WTC11 (cell line): ENCODE measurements around the gene FKBP5. TPM values are rescaled to one million over a fixed set of nuclear protein-coding genes. Genes with fewer than 3 reads are reported as not detected.

ENCODE experiments used
- ATAC-seq: fragments of 200-7000 bp; cut with Tn5 transposase; 2 replicates; pipeline ENCODE4 v1.10.0; 2021; ENCODE audit warnings: mild to moderate bottlenecking, moderate library complexity
- CTCF ChIA-PET: fragments of 300-600 bp; sonication (Branson Sonifier 250); formaldehyde crosslinking; loops from one replicate; lab custom pipeline; 2021; ENCODE audit warnings: antibody characterized with exemption; lab: Charles Lee
- POLR2A ChIA-PET: fragments of 350-600 bp; sonication (Branson Sonifier 250); formaldehyde crosslinking; loops from one replicate; lab custom pipeline; 2021; ENCODE audit warnings: antibody characterized with exemption; lab: Charles Lee
- DNase-seq: peaks from one replicate; pipeline ENCODE4 v3.0.0; 2021; ENCODE audit warnings: low spot score
- H3K27ac Mint-ChIP-seq: 2 replicates; pipeline ENCODE4 v1.8.0; 2021; ENCODE audit warnings: mixed read lengths
- H3K27me3 Mint-ChIP-seq: 2 replicates; pipeline ENCODE4 v1.8.0; 2021; ENCODE audit warnings: low read depth, mild to moderate bottlenecking, moderate library complexity, mixed read lengths
- H3K36me3 Mint-ChIP-seq: 2 replicates; pipeline ENCODE4 v1.8.0; 2021; ENCODE audit warnings: mixed read lengths
- H3K4me1 Mint-ChIP-seq: 2 replicates; pipeline ENCODE4 v1.8.0; 2022; ENCODE audit warnings: mixed read lengths
- H3K4me3 Mint-ChIP-seq: 2 replicates; pipeline ENCODE4 v1.8.0; 2021; ENCODE audit warnings: mild to moderate bottlenecking, moderate library complexity, mixed read lengths
- H3K9me3 Mint-ChIP-seq: 2 replicates; pipeline ENCODE4 v1.8.0; 2021; ENCODE audit warnings: mixed read lengths
- ELF4 ChIP-seq: sonication (generic); formaldehyde crosslinking; IDR thresholded peaks from 2 replicates; pipeline ENCODE4 v1.8.1; 2022; ENCODE audit warnings: low read depth, mild to moderate bottlenecking, moderate library complexity, missing genetic modification reagents
- FOXP1 ChIP-seq: sonication (generic); formaldehyde crosslinking; IDR thresholded peaks from 2 replicates; pipeline ENCODE4 v1.8.0; 2022; ENCODE audit warnings: missing genetic modification reagents, mild to moderate bottlenecking, moderate library complexity, borderline replicate concordance
- JUN ChIP-seq: sonication (generic); formaldehyde crosslinking; IDR thresholded peaks from 2 replicates; pipeline ENCODE4 v1.8.0; 2023; ENCODE audit warnings: mild to moderate bottlenecking, missing genetic modification reagents
- NR1H2 ChIP-seq: sonication (generic); formaldehyde crosslinking; IDR thresholded peaks from 2 replicates; pipeline ENCODE4 v1.9.0; 2021; ENCODE audit warnings: mild to moderate bottlenecking, moderate library complexity, missing genetic modification reagents
- PRRX2 ChIP-seq: fragments of 250-450 bp; sonication (Bioruptor Pico); IDR thresholded peaks from 2 replicates; pipeline ENCODE4 v1.8.0; 2021; ENCODE audit warnings: mild to moderate bottlenecking
- SOX15 ChIP-seq: fragments of 250-450 bp; sonication (Bioruptor Pico); IDR thresholded peaks from 2 replicates; pipeline ENCODE4 v1.9.0; 2021; ENCODE audit warnings: mild to moderate bottlenecking
- SP1 ChIP-seq: sonication (generic); formaldehyde crosslinking; conservative IDR thresholded peaks from 2 replicates; pipeline ENCODE4 v1.8.1; 2022; ENCODE audit warnings: missing genetic modification reagents
- ZNF121 ChIP-seq: sonication (generic); formaldehyde crosslinking; IDR thresholded peaks from 2 replicates; pipeline ENCODE4 v1.8.0; 2023; ENCODE audit warnings: missing genetic modification reagents
- ZNF317 ChIP-seq: sonication (generic); formaldehyde crosslinking; IDR thresholded peaks from 2 replicates; pipeline ENCODE4 v1.8.1; 2023; ENCODE audit warnings: low read depth, mild to moderate bottlenecking, moderate library complexity, missing genetic modification reagents, borderline replicate concordance
- total RNA-seq: library from RNA; stranded (reverse); gene quantifications from 3 replicates; pipeline ENCODE4 v1.2.3, GENCODE V29; 2021
- TF ChIP-seq, protein P1 (sequence below): sonication (generic); formaldehyde crosslinking; IDR thresholded peaks from 2 replicates; pipeline ENCODE4 v1.8.0; 2022; ENCODE audit warnings: mild to moderate bottlenecking, missing genetic modification reagents
- TF ChIP-seq, protein P2 (sequence below): fragments of 250-450 bp; sonication (Bioruptor Pico); IDR thresholded peaks from 2 replicates; pipeline ENCODE4 v1.9.0; 2021; ENCODE audit warnings: moderate library complexity, mild to moderate bottlenecking, inconsistent platforms, borderline replicate concordance
- TF ChIP-seq, protein P3 (sequence below): sonication (generic); formaldehyde crosslinking; IDR thresholded peaks from 2 replicates; pipeline ENCODE4 v1.8.1; 2022; ENCODE audit warnings: mild to moderate bottlenecking, moderate library complexity, missing genetic modification reagents
- TF ChIP-seq, protein P4 (sequence below): sonication (generic); formaldehyde crosslinking; IDR thresholded peaks from 2 replicates; pipeline ENCODE4 v1.8.1; 2023; ENCODE audit warnings: mild to moderate bottlenecking, missing genetic modification reagents
- TF ChIP-seq, protein P5 (sequence below): sonication (generic); formaldehyde crosslinking; IDR thresholded peaks from 2 replicates; pipeline ENCODE4 v1.8.0; 2023; ENCODE audit warnings: missing genetic modification reagents
- TF ChIP-seq, protein P6 (sequence below): sonication (generic); formaldehyde crosslinking; IDR thresholded peaks from 2 replicates; pipeline ENCODE4 v1.8.1; 2022; ENCODE audit warnings: mild to moderate bottlenecking, missing genetic modification reagents, moderate library complexity, borderline replicate concordance
- TF ChIP-seq, protein P7 (sequence below): sonication (generic); formaldehyde crosslinking; IDR thresholded peaks from 2 replicates; pipeline ENCODE4 v1.8.0; 2022; ENCODE audit warnings: missing genetic modification reagents

Gene FKBP5
- total RNA-seq, 1 experiment from 2014 or later: 27.2 TPM

DNA sequence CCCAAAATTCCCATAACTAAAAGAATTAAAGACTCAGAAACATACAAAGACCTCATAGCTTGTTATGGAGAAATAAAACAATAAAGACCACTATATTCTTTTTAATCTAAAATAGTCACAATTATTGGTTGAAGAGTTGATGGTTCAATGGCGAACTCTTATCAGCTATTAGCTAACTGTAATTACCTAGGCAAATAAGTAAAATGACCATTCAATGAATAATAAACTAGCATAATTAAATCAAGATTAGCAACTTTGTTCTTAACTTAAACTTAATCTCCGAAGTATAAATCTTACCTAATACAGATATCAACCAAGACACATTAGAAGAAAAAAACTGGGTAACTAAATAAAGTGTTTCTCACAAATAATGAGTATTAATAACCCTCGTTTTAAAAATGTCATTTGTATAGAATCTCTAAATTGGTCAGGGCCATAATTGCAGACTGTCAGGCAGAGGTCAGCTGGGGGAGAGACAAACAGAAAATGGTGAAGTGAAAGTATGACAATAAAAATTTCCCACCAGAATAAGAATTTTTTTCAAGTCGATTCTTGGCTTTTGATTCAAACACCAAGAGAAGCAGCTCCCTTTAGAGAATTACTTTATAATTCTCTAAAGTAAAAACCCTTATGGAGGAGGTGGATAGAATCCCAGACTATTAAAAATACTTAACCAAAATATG, 1.7 kb downstream of the FKBP5 start:
- ATAC-seq (no peak), DNase-seq (no peak)
- no peaks in the 10 kb centered on the region for H3K36me3 Mint-ChIP-seq
- ChIA-PET POLR2A (no interaction called here), CTCF (interaction anchor here (1.1 to 1.4 kb wide), 3 partner anchors 50 to 70 kb away, joined by 3 to 5 read pairs (median 3); no protein-coding TSS in a partner anchor)
- H3K9me3 Mint-ChIP-seq: no peaks in the 10 kb centered on the region
- peaks cover 20% of the 10 kb centered on the region for H3K4me1 Mint-ChIP-seq
- H3K27me3 Mint-ChIP-seq: peaks cover 14% of the 10 kb centered on the region
- H3K4me3 Mint-ChIP-seq: peak overlapping the region; percentile 87
- H3K27ac Mint-ChIP-seq: no peak overlapping the region
- TF ChIP-seq, protein P1, sequence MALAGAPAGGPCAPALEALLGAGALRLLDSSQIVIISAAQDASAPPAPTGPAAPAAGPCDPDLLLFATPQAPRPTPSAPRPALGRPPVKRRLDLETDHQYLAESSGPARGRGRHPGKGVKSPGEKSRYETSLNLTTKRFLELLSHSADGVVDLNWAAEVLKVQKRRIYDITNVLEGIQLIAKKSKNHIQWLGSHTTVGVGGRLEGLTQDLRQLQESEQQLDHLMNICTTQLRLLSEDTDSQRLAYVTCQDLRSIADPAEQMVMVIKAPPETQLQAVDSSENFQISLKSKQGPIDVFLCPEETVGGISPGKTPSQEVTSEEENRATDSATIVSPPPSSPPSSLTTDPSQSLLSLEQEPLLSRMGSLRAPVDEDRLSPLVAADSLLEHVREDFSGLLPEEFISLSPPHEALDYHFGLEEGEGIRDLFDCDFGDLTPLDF (CRISPR knock-in tag): no peak
- TF ChIP-seq, protein P2, sequence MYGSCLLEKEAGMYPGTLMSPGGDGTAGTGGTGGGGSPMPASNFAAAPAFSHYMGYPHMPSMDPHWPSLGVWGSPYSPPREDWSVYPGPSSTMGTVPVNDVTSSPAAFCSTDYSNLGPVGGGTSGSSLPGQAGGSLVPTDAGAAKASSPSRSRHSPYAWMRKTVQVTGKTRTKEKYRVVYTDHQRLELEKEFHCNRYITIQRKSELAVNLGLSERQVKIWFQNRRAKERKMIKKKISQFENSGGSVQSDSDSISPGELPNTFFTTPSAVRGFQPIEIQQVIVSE (CRISPR knock-in tag): no peak
- TF ChIP-seq, protein P3, sequence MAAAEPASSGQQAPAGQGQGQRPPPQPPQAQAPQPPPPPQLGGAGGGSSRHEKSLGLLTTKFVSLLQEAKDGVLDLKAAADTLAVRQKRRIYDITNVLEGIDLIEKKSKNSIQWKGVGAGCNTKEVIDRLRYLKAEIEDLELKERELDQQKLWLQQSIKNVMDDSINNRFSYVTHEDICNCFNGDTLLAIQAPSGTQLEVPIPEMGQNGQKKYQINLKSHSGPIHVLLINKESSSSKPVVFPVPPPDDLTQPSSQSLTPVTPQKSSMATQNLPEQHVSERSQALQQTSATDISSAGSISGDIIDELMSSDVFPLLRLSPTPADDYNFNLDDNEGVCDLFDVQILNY (CRISPR knock-in tag): no peak

DNA sequence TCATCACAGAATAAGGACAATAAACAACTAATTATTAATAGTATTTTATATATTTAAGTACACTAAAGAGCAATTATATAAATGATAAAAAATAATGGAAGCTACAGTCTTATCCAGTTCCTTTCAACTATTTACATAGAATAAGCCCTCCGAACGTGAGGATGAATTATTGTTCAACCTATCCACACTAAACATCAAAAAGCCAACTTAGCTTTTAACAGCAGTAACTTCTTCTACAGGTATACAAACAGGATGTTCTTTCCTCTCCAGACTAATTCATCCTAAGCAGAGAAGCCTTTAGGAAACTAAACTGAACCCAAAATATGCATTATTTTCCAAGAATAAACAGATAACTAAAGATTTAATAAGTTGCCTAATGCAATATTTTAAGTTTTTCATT, 2.3 kb downstream of the FKBP5 start:
- peaks cover 14% of the 10 kb centered on the region for H3K27me3 Mint-ChIP-seq
- ATAC-seq: no peak
- no peak overlapping the region for H3K27ac Mint-ChIP-seq
- CTCF ChIA-PET: interaction anchor here (1.1 to 1.4 kb wide), 3 partner anchors 51 to 71 kb away, joined by 3 to 5 read pairs (median 3); no protein-coding TSS in a partner anchor
- TF ChIP-seq SOX15 (CRISPR knock-in tag) (no peak), ELF4 (CRISPR knock-in tag) (no peak), JUN (CRISPR knock-in tag) (no peak), SP1 (CRISPR knock-in tag) (no peak)
- TF ChIP-seq, protein P4, sequence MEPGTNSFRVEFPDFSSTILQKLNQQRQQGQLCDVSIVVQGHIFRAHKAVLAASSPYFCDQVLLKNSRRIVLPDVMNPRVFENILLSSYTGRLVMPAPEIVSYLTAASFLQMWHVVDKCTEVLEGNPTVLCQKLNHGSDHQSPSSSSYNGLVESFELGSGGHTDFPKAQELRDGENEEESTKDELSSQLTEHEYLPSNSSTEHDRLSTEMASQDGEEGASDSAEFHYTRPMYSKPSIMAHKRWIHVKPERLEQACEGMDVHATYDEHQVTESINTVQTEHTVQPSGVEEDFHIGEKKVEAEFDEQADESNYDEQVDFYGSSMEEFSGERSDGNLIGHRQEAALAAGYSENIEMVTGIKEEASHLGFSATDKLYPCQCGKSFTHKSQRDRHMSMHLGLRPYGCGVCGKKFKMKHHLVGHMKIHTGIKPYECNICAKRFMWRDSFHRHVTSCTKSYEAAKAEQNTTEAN (CRISPR knock-in tag): no peak
- TF ChIP-seq, protein P5, sequence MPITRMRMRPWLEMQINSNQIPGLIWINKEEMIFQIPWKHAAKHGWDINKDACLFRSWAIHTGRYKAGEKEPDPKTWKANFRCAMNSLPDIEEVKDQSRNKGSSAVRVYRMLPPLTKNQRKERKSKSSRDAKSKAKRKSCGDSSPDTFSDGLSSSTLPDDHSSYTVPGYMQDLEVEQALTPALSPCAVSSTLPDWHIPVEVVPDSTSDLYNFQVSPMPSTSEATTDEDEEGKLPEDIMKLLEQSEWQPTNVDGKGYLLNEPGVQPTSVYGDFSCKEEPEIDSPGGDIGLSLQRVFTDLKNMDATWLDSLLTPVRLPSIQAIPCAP (CRISPR knock-in tag): no peak
- TF ChIP-seq, all 79 proteins: peak for 0
- Mint-ChIP-seq H3K36me3 (no peaks in the 10 kb centered on the region), H3K4me1 (peaks cover 20% of the 10 kb centered on the region), H3K4me3 (no peak overlapping the region), H3K9me3 (no peaks in the 10 kb centered on the region)
- DNase-seq: no peak
- POLR2A ChIA-PET: no interaction called here

DNA sequence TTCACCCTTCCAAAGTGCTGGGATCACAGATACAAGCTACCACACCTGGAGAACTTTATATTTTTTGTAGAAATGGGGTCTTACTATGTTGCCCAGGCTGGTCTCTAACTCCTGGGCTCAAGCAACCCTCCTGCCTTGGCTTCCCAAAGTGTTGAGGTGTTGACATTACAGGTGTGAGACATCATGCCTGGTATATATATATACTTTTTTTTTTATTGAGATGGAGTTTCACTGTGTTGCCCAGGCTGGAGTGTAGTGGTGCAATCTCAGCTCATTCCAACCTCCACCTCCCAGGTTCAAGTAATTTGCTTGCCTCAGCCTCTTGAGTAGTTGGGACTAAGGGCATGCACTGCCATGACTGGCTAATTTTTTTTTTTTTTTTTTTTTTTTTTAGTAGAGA, 5.4 kb downstream of the FKBP5 start:
- Mint-ChIP-seq H3K9me3 (peaks cover 4% of the 10 kb centered on the region; the same call in 1 of the 2 replicates), H3K27ac (no peak overlapping the region), H3K4me1 (peaks cover 22% of the 10 kb centered on the region), H3K36me3 (peaks cover 8% of the 10 kb centered on the region), H3K27me3 (peaks cover 14% of the 10 kb centered on the region), H3K4me3 (no peak overlapping the region)
- DNase-seq: no peak
- TF ChIP-seq, protein P6, sequence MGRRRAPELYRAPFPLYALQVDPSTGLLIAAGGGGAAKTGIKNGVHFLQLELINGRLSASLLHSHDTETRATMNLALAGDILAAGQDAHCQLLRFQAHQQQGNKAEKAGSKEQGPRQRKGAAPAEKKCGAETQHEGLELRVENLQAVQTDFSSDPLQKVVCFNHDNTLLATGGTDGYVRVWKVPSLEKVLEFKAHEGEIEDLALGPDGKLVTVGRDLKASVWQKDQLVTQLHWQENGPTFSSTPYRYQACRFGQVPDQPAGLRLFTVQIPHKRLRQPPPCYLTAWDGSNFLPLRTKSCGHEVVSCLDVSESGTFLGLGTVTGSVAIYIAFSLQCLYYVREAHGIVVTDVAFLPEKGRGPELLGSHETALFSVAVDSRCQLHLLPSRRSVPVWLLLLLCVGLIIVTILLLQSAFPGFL: no peak
- TF ChIP-seq ZNF121: peak; percentile 48; the same call in 1 of the 2 replicates
- POLR2A ChIA-PET: no interaction called here
- no peak for ATAC-seq
- CTCF ChIA-PET: interaction anchor here (1.9 to 2.3 kb wide), 2 partner anchors 53 to 160 kb away, joined by 4 to 10 read pairs; partner anchors contain the start of gene ARMC12

DNA sequence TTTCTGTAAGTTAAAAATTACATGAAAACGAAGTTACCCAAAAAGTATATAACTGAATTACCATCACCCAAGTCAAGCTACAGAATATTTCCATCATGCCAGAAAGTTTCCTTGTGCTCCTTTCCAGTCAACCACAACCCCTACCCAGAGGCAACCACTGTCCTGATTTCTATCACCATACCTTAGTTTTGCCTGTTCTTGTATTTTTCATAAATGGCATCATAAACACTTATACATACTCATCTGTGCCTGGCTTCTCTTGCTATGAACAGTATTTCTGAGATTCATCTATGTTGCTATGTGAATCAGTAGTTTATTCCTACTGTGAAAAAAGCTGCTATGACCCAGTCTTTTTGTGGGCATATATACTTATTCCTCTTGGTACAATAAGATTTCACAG, 7.4 kb downstream of the FKBP5 start:
- ATAC-seq: no peak
- Mint-ChIP-seq H3K27ac (no peak overlapping the region), H3K4me1 (peaks cover 14% of the 10 kb centered on the region), H3K36me3 (peaks cover 8% of the 10 kb centered on the region), H3K4me3 (no peak overlapping the region), H3K27me3 (no peaks in the 10 kb centered on the region; the same call in 1 of the 2 replicates), H3K9me3 (peaks cover 4% of the 10 kb centered on the region; the same call in 1 of the 2 replicates)
- DNase-seq: no peak
- ChIA-PET CTCF (interaction anchor here (1.6 kb wide), 1 partner anchor 97 kb away, joined by 4 read pairs; no protein-coding TSS in a partner anchor), POLR2A (no interaction called here)
- TF ChIP-seq, protein P7, sequence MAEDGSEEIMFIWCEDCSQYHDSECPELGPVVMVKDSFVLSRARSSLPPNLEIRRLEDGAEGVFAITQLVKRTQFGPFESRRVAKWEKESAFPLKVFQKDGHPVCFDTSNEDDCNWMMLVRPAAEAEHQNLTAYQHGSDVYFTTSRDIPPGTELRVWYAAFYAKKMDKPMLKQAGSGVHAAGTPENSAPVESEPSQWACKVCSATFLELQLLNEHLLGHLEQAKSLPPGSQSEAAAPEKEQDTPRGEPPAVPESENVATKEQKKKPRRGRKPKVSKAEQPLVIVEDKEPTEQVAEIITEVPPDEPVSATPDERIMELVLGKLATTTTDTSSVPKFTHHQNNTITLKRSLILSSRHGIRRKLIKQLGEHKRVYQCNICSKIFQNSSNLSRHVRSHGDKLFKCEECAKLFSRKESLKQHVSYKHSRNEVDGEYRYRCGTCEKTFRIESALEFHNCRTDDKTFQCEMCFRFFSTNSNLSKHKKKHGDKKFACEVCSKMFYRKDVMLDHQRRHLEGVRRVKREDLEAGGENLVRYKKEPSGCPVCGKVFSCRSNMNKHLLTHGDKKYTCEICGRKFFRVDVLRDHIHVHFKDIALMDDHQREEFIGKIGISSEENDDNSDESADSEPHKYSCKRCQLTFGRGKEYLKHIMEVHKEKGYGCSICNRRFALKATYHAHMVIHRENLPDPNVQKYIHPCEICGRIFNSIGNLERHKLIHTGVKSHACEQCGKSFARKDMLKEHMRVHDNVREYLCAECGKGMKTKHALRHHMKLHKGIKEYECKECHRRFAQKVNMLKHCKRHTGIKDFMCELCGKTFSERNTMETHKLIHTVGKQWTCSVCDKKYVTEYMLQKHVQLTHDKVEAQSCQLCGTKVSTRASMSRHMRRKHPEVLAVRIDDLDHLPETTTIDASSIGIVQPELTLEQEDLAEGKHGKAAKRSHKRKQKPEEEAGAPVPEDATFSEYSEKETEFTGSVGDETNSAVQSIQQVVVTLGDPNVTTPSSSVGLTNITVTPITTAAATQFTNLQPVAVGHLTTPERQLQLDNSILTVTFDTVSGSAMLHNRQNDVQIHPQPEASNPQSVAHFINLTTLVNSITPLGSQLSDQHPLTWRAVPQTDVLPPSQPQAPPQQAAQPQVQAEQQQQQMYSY (CRISPR knock-in tag): no peak
- TF ChIP-seq FOXP1 (CRISPR knock-in tag) (no peak), ZNF317 (CRISPR knock-in tag) (no peak), NR1H2 (CRISPR knock-in tag) (no peak), PRRX2 (CRISPR knock-in tag) (no peak)
- TF ChIP-seq, protein P3 (CRISPR knock-in tag): no peak
